PC-3 (cell line): ENCODE measurements around the gene SYNPO2L. TPM values are rescaled to one million over a fixed set of nuclear protein-coding genes. Genes with fewer than 3 reads are reported as not detected.
"Not testable (repeated sequence)": the region's sequence is repeated elsewhere in the genome, so short reads cannot be mapped to it uniquely, and the experiment has no call there.

ENCODE experiments used
- ATAC-seq: fragments of 200-7000 bp; cut with Tn5 transposase; 2 replicates; pipeline ENCODE4 v1.9.1; 2020; ENCODE audit warnings: mild to moderate bottlenecking, moderate library complexity
- Bru-seq: library from RNA; stranded (reverse); fragments of 400-500 nt; gene quantifications from one replicate; lab custom pipeline; 2021; lab: Mats Ljungman, UMichigan
- BruChase-seq, 2 experiments: library from RNA; stranded (reverse); fragments of 400-500 nt; gene quantifications; one replicate each; lab custom pipeline; 2021; lab: Mats Ljungman, UMichigan
- BruUV-seq: library from RNA; stranded (reverse); fragments of 400-500 nt; replicated peaks from 2 replicates; lab custom pipeline; 2021; lab: Mats Ljungman, UMichigan
- CTCF ChIA-PET: fragments of 300-600 bp; sonication (Branson Sonifier 250); formaldehyde crosslinking; loops from one replicate; lab custom pipeline; 2022; ENCODE audit warnings: antibody characterized with exemption; lab: Charles Lee
- POLR2A ChIA-PET: fragments of 300-600 bp; sonication (Branson Sonifier 250); formaldehyde crosslinking; loops from one replicate; lab custom pipeline; 2022; ENCODE audit warnings: antibody characterized with exemption; ENCODE audit not compliant: unreplicated experiment; lab: Charles Lee
- DNase-seq: peaks from one replicate; pipeline ENCODE4 v3.0.0-alpha.2; 2015
- H2AFZ ChIP-seq: fragments of 300-600 bp; sonication (generic); 2 replicates; pipeline ENCODE4 v1.6.0; 2016; ENCODE audit warnings: antibody characterized with exemption, low read length
- H3F3A ChIP-seq: fragments of 300-600 bp; sonication (generic); one replicate; pipeline ENCODE4 v1.6.0; 2017; ENCODE audit warnings: antibody characterized with exemption, low read length, control low read depth, mild to moderate bottlenecking; ENCODE audit not compliant: unreplicated experiment
- H3K27ac ChIP-seq: fragments of 300-600 bp; sonication (generic); 2 replicates; pipeline ENCODE4 v1.5.1; 2016; ENCODE audit warnings: mild to moderate bottlenecking, low read length
- H3K27me3 ChIP-seq: fragments of 300-600 bp; sonication (generic); 2 replicates; pipeline ENCODE4 v1.6.1; 2016; ENCODE audit warnings: low read length, mixed read lengths
- H3K36me3 ChIP-seq: fragments of 300-600 bp; sonication (generic); 2 replicates; pipeline ENCODE4 v1.6.1; 2016; ENCODE audit warnings: low read depth, mixed run types, low read length, mixed read lengths
- H3K4me1 ChIP-seq: fragments of 300-600 bp; sonication (generic); 2 replicates; pipeline ENCODE4 v1.5.1; 2016; ENCODE audit warnings: low read length; ENCODE audit not compliant: insufficient read depth
- H3K4me2 ChIP-seq: fragments of 300-600 bp; sonication (generic); 2 replicates; pipeline ENCODE4 v1.6.0; 2016; ENCODE audit warnings: low read length
- H3K4me3 ChIP-seq: fragments of 300-600 bp; sonication (generic); 2 replicates; pipeline ENCODE4 v1.5.1; 2016; ENCODE audit warnings: mild to moderate bottlenecking, low read length, mixed read lengths
- H3K79me2 ChIP-seq: fragments of 300-600 bp; sonication (generic); 2 replicates; pipeline ENCODE4 v1.6.1; 2017; ENCODE audit warnings: low read length, mixed read lengths
- H3K9ac ChIP-seq: fragments of 300-600 bp; sonication (generic); 2 replicates; pipeline ENCODE4 v1.6.0; 2016; ENCODE audit warnings: mild to moderate bottlenecking, low read length
- H3K9me2 ChIP-seq: fragments of 300-600 bp; sonication (generic); replicated peaks from 2 replicates; pipeline ENCODE4 v1.6.1; 2016; ENCODE audit warnings: mixed run types, low read length, mixed read lengths
- H3K9me3 ChIP-seq: fragments of 300-600 bp; sonication (generic); 2 replicates; pipeline ENCODE4 v1.6.1; 2016; ENCODE audit warnings: low read length, mixed read lengths
- H4K20me1 ChIP-seq: fragments of 300-600 bp; sonication (generic); 2 replicates; pipeline ENCODE4 v1.6.1; 2016; ENCODE audit warnings: low read length, mixed read lengths
- CTCF ChIP-seq: fragments of 300-600 bp; sonication (generic); conservative IDR thresholded peaks from 2 replicates; pipeline ENCODE4 v1.5.1; 2017; ENCODE audit warnings: antibody characterized with exemption, low read depth, mild to moderate bottlenecking, low read length
- EZH2 ChIP-seq: fragments of 300-600 bp; sonication (generic); IDR thresholded peaks from one replicate; pipeline ENCODE4 v1.6.1; 2017; ENCODE audit warnings: antibody characterized with exemption, mild to moderate bottlenecking, low read length; ENCODE audit not compliant: unreplicated experiment
- EZH2phosphoT487 ChIP-seq: fragments of 300-600 bp; sonication (generic); IDR thresholded peaks from 2 replicates; pipeline ENCODE4 v1.6.1; 2018; ENCODE audit warnings: mild to moderate bottlenecking, antibody characterized with exemption, low read length, borderline replicate concordance
- intact Hi-C: fragments of 100-400 bp; cut with micrococcal nuclease; formaldehyde crosslinking; loops from 2 replicates; pipeline ENCODE4 v1.9.0; 2023
- long read RNA-seq: library from polyadenylated mRNA; unstranded; transcript quantifications from one replicate; pipeline ENCODE4 v2.0.0, GENCODE V29; 2021; ENCODE audit not compliant: unreplicated experiment
- total RNA-seq: library from RNA; depleted of rRNA; stranded (reverse); fragments of >200 nt; gene quantifications from 2 replicates; pipeline ENCODE4 v1.2.3, GENCODE V29; 2014; rRNA removed

SYNPO2L gene
- total RNA-seq (0.06 TPM in 1 of 2 replicates, not detected in the other), Bru-seq, nascent RNA (percentile 23 among the genes with signal in this experiment), BruChase-seq, experiment 1, labeled RNA remaining after a 6-hour chase (percentile 40 among the genes with signal in this experiment), BruChase-seq, experiment 2, labeled RNA remaining after a 2-hour chase (percentile 35 among the genes with signal in this experiment)
- long read RNA-seq = 0 reads

- no peak within 1 kb of the TSS for H3K9ac ChIP-seq
- ChIA-PET POLR2A (no interaction called here), CTCF (interaction anchor here (0.6 kb wide), 1 partner anchor 555 kb away, joined by 3 read pairs; no protein-coding TSS in a partner anchor)
- no peaks in the 10 kb centered on the region for H3K9me3 ChIP-seq
- intact Hi-C loops = loop anchor here (10.0 kb wide), 1 partner anchor 289 kb away; no protein-coding TSS in a partner anchor
- BruUV-seq = no TSS peak
- H4K20me1 ChIP-seq = no peaks in the 10 kb centered on the region
- no peak within 1 kb of the TSS for H3K4me2 ChIP-seq
- no peaks in the 10 kb centered on the region for H3K27me3 ChIP-seq
- H3K27ac ChIP-seq = no peak within 1 kb of the TSS
- H2AFZ ChIP-seq = no peak within 1 kb of the TSS
- H3F3A ChIP-seq = peaks cover 2% of the 10 kb centered on the region
- H3K4me1 ChIP-seq = peaks cover 4% of the 10 kb centered on the region; the same call in 1 of the 2 replicates
- ATAC-seq (no peak), DNase-seq (no peak)
- H3K9me2 ChIP-seq = no peaks in the 10 kb centered on the region
- H3K4me3 ChIP-seq = no peak within 1 kb of the TSS
- TF ChIP-seq EZH2 (no peak), CTCF (no peak), EZH2phosphoT487 (no peak)
- H3K79me2 ChIP-seq = no peaks in the 10 kb centered on the region
- no peaks in the 10 kb centered on the region for H3K36me3 ChIP-seq
Observed at GRCh38 chr10:73655990-73656298, at the start of gene SYNPO2L. Gene SYNPO2L, minus strand, starts transcription at chr10:73656029. Its CDS starts 107 bp downstream, at chr10:73655922.

- H3F3A ChIP-seq, H2AFZ ChIP-seq, DNase-seq, H3K36me3 ChIP-seq, H3K79me2 ChIP-seq, intact Hi-C loops, H4K20me1 ChIP-seq, POLR2A ChIA-PET, H3K9me3 ChIP-seq, ATAC-seq, H3K27me3 ChIP-seq, CTCF ChIA-PET, H3K9me2 ChIP-seq, H3K4me2 ChIP-seq, H3K9ac ChIP-seq, H3K27ac ChIP-seq, H3K4me3 ChIP-seq: not testable (repeated sequence)
- peaks cover 25% of the 10 kb centered on the region for H3K4me1 ChIP-seq
- TSS peak; percentile 2 for BruUV-seq
Observed at GRCh38 chr10:73703924-73704323, 48.1 kb upstream of the SYNPO2L start.

GRCh38 chr10:73698819-73699218, 43.0 kb upstream of the SYNPO2L start:
- H3K9ac ChIP-seq, H3K27ac ChIP-seq, H3K9me2 ChIP-seq, CTCF ChIA-PET, H3K4me1 ChIP-seq, H4K20me1 ChIP-seq, DNase-seq, H3K27me3 ChIP-seq, intact Hi-C loops, H3K4me3 ChIP-seq, H3K79me2 ChIP-seq, POLR2A ChIA-PET, H3F3A ChIP-seq, H3K9me3 ChIP-seq, H3K4me2 ChIP-seq, H2AFZ ChIP-seq, BruUV-seq, ATAC-seq, H3K36me3 ChIP-seq: not testable (repeated sequence)

GRCh38 chr10:73697675-73698159, 41.9 kb upstream of the SYNPO2L start, which contains the start of gene AGAP5:
Gene AGAP5, minus strand, starts transcription at chr10:73698109. Its CDS starts 354 bp downstream, at chr10:73697755.
- ATAC-seq, BruUV-seq, CTCF ChIA-PET, intact Hi-C loops, H3K79me2 ChIP-seq, H3K36me3 ChIP-seq, H3K4me2 ChIP-seq, H4K20me1 ChIP-seq, DNase-seq, H3K27me3 ChIP-seq, H2AFZ ChIP-seq, H3K27ac ChIP-seq, H3K4me3 ChIP-seq, POLR2A ChIA-PET, H3K9ac ChIP-seq, H3K4me1 ChIP-seq, H3K9me2 ChIP-seq, H3F3A ChIP-seq, H3K9me3 ChIP-seq: not testable (repeated sequence)

- H3K79me2 ChIP-seq, H2AFZ ChIP-seq, H3K4me2 ChIP-seq, BruUV-seq, POLR2A ChIA-PET, H4K20me1 ChIP-seq, H3K27me3 ChIP-seq, ATAC-seq, intact Hi-C loops, CTCF ChIA-PET, H3K9me3 ChIP-seq, H3K9me2 ChIP-seq, H3K36me3 ChIP-seq, H3K9ac ChIP-seq, H3K4me3 ChIP-seq, H3K4me1 ChIP-seq, H3F3A ChIP-seq, H3K27ac ChIP-seq: not testable (repeated sequence)
- DNase-seq = peak; percentile 26
Observed at GRCh38 chr10:73695302-73695701, 39.5 kb upstream of the SYNPO2L start.
